Measurements from ENCODE around the gene KLK2.
A peak's percentile ranks its signal among the peaks of the same experiment; 100 is the strongest.
"Not testable (repeated sequence)": the region's sequence is repeated elsewhere in the genome, so short reads cannot be mapped to it uniquely, and the experiment has no call there.

KLK2 gene

DNA sequence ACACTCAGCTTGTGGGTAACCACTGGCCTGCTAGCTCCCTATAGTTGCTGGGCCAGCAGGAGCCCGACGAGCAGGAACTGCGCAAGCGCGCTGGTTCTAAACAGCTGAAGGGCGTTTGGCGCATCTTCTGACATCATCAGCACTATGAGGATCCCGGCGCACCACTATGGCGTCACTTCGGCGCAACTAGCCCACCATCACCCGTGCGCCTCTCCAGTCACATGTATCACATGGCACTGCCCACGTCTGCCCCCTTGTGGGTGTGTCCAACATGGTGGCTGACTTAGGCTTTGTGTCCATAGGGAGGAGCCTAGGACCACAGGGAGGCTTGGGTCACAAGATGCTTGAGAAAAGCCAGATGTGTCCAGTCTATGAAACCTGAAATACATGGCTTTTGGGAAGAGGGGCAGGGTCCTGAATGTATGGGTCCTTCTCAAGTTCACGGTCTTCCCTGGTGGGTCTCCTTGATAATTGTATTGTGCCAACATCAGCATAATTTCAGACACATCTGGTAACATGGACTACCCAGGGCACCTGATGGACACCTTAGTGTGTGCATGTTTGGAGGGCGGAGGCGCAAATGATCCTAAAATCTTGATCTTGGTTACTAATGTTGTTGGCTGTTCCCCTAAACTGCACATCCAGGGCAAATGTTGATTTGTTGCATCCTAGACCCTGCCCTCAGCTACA is 20.0 kb downstream of the KLK2 start:
- TF ChIP-seq, protein P1, sequence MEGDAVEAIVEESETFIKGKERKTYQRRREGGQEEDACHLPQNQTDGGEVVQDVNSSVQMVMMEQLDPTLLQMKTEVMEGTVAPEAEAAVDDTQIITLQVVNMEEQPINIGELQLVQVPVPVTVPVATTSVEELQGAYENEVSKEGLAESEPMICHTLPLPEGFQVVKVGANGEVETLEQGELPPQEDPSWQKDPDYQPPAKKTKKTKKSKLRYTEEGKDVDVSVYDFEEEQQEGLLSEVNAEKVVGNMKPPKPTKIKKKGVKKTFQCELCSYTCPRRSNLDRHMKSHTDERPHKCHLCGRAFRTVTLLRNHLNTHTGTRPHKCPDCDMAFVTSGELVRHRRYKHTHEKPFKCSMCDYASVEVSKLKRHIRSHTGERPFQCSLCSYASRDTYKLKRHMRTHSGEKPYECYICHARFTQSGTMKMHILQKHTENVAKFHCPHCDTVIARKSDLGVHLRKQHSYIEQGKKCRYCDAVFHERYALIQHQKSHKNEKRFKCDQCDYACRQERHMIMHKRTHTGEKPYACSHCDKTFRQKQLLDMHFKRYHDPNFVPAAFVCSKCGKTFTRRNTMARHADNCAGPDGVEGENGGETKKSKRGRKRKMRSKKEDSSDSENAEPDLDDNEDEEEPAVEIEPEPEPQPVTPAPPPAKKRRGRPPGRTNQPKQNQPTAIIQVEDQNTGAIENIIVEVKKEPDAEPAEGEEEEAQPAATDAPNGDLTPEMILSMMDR (IDR thresholded peaks at IDR 0.05; ENCODE audit: insufficient read depth, missing control alignments): peak; percentile 11
- no peak for FAIRE-seq
- DNase-seq (ENCODE audit: insufficient read length, low spot score): no peak

DNA sequence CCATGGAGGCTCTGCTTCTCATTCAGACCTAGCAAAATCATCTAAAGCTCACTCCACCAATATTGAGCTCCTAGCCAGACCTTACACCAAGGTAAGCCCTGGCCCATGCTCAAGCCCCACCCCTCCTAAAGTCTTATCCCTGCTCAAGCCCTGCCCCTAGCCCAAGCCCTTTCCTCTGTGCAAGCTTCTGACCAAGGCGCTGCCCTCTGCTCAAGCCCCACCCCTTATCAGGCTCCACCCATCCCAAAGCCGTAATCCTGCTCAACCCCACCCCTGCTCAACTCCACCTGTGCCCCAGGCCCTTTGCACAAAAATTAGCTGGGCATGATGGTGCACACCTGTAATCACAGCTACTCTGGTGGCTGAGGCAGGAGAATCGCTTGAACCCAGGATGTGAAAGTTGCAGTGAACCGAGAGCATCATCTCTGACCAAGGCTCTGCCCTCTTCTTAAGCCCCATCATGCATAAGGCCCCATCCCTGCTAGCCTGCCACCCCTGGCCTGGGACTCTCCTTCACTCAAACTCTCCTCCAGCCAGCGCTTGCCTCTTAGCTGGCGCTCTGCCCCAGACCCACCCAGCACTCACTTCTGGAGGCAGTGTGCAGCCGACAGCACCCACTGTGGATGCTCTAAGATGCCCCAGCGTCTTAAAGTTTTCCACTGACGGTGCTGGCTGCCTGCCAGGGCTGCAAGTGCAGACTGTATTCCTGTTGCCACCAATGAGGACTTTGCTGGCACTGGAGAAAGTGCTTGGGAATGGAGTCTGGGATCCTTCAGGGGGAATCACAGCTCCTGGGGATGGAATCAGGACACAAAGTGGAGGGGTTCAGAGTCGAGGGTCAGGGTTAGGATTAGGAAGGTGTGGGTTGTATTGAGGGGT is 21.5 kb downstream of the KLK2 start:
- TF ChIP-seq, protein P1 (IDR thresholded peaks at IDR 0.05; ENCODE audit: insufficient read depth, missing control alignments): no peak
- DNase-seq (ENCODE audit: insufficient read length, low spot score) (no peak), FAIRE-seq (no peak)

- not testable (repeated sequence) for FAIRE-seq
These were observed 22.9 kb downstream of the KLK2 start for GRCh38 chr19:50896089-50896590.

GRCh38 chr19:50896591-50897190 is 23.5 kb downstream of the KLK2 start:
- DNase-seq (ENCODE audit: insufficient read length, low spot score) (no peak), FAIRE-seq (no peak)
- TF ChIP-seq, protein P1 (IDR thresholded peaks at IDR 0.05; ENCODE audit: insufficient read depth, missing control alignments): no peak

More at GRCh38 chr19:50896089-50896590, 22.9 kb downstream of the KLK2 start:
- not testable (repeated sequence) for DNase-seq (ENCODE audit: insufficient read length, low spot score)

DNA sequence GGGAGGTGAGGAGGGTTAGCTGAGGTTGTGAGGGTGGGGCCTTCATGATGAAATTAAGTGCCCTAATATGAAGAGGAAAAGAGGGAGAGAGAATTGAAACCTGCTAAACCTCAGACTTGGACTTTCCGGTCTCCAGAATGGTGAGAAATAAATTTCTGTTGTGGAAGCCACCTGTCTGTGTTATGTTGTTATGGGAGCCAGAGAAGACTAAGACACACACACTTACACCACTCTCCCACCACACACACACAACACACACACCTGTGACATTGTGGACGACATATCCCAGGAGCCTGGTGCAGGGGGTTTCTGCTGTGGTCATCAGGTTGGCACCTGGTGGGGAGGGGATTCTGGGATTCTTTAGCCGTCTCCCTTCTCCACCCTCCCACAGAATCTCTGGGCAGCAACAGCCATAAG is 24.0 kb downstream of the KLK2 start:
- FAIRE-seq (no peak), DNase-seq (ENCODE audit: insufficient read length, low spot score) (no peak)
- TF ChIP-seq, protein P1 (IDR thresholded peaks at IDR 0.05; ENCODE audit: insufficient read depth, missing control alignments): no peak

- FAIRE-seq (no peak), DNase-seq (ENCODE audit: insufficient read length, low spot score) (no peak)
- TF ChIP-seq, protein P1 (IDR thresholded peaks at IDR 0.05; ENCODE audit: insufficient read depth, missing control alignments): no peak
These were observed 24.4 kb downstream of the KLK2 start for GRCh38 chr19:50897612-50898011.

- TF ChIP-seq, protein P1 (IDR thresholded peaks at IDR 0.05; ENCODE audit: insufficient read depth, missing control alignments): no peak
- FAIRE-seq: no peak
- no peak for DNase-seq (ENCODE audit: insufficient read length, low spot score)
These were observed 24.8 kb downstream of the KLK2 start for GRCh38 chr19:50898018-50898417.

Measured in D721Med (cell line).